SU-DHL-6 (cell line): Measurements from ENCODE around the gene TMC1.

ENCODE experiments used
- CTCF ChIP-seq: fragments of 200-600 bp; sonication (generic); IDR thresholded peaks from one replicate; pipeline ENCODE4 v1.5.1; 2017; ENCODE audit warnings: antibody characterized with exemption, mild to moderate bottlenecking, low read length, moderate library complexity; ENCODE audit not compliant: insufficient read depth, poor library complexity, severe bottlenecking
- EZH2phosphoT487 ChIP-seq: fragments of 200-600 bp; sonication (generic), shearing (Covaris generic); conservative IDR thresholded peaks from 2 replicates; pipeline ENCODE4 v1.6.1; 2018; ENCODE audit warnings: mild to moderate bottlenecking, antibody characterized with exemption, low read length, moderate library complexity, mixed read lengths

- no peak for TF ChIP-seq EZH2phosphoT487
- no peak for TF ChIP-seq CTCF
Measured at GRCh38 chr9:72734631-72735030, 213.2 kb downstream of the TMC1 start.
